A549 (cell line): ENCODE data around the gene SEC16B.

Experiments used
- BHLHE40 ChIP-seq: IDR thresholded peaks from 2 replicates; pipeline ENCODE4 v1.6.1; 2012; ENCODE audit warnings: low read depth, low read length, inconsistent platforms
- CTCF ChIP-seq: fragments of >200 bp; sonication (Bioruptor Twin); formaldehyde crosslinking; IDR thresholded peaks from 3 replicates; pipeline ENCODE4 v1.5.1; 2016
- ELK1 ChIP-seq: fragments of 150-350 bp; IDR thresholded peaks from 2 replicates; pipeline ENCODE4 v1.6.1; 2014; ENCODE audit warnings: low read depth, mild to moderate bottlenecking, low read length
- KDM1A ChIP-seq: fragments of 200-600 bp; sonication (generic); IDR thresholded peaks from 2 replicates; pipeline ENCODE4 v1.6.1; 2016; ENCODE audit warnings: low read depth, mild to moderate bottlenecking
- KDM5A ChIP-seq: fragments of 200-600 bp; sonication (generic); IDR thresholded peaks from 2 replicates; pipeline ENCODE4 v1.6.1; 2016; ENCODE audit warnings: antibody characterized with exemption, mild to moderate bottlenecking
- PHF8 ChIP-seq: fragments of 200-600 bp; sonication (generic); IDR thresholded peaks from 2 replicates; pipeline ENCODE4 v1.6.1; 2016; ENCODE audit warnings: low read depth, mild to moderate bottlenecking, antibody characterized with exemption, moderate library complexity, borderline replicate concordance
- POLR2A ChIP-seq: IDR thresholded peaks from 2 replicates; pipeline ENCODE4 v1.6.1; 2012; ENCODE audit warnings: mild to moderate bottlenecking, low read length
- USF2 ChIP-seq: fragments of 450-650 bp; IDR thresholded peaks from 2 replicates; pipeline ENCODE4 v1.6.1; 2014; ENCODE audit warnings: antibody characterized with exemption
- ZSCAN20 ChIP-seq: fragments of 250-450 bp; sonication (Bioruptor Pico); IDR thresholded peaks from 2 replicates; pipeline ENCODE4 v1.8.0; 2022; ENCODE audit warnings: mild to moderate bottlenecking, moderate library complexity

GRCh38 chr1:177935638-177936415, 34.0 kb downstream of the SEC16B start:
- TF ChIP-seq POLR2A: no peak
- no peak for TF ChIP-seq BHLHE40
- no peak for TF ChIP-seq CTCF
- no peak for TF ChIP-seq PHF8
- TF ChIP-seq ZSCAN20 (CRISPR knock-in tag): no peak
- TF ChIP-seq ELK1: no peak
- no peak for TF ChIP-seq KDM1A
- TF ChIP-seq KDM5A: no peak
- TF ChIP-seq USF2: no peak
